Stimulated activated CD8-positive, alpha-beta memory T cell treated with anti-CD3 and anti-CD28 coated beads, Interleukin-4, amount 100 ng/mL, for 24 hours (primary cell): ENCODE data around the gene HRH3.

Experiments used
- DNase-seq: peaks from one replicate; pipeline ENCODE4 v3.0.0-alpha.2; 2020; ENCODE audit warnings: low read depth

The HRH3 gene

GRCh38 chr20:62215020-62215990 lies 4.8 kb downstream of the HRH3 start:
- no peak for DNase-seq

GRCh38 chr20:62214067-62214466 lies 6.0 kb downstream of the HRH3 start:
- DNase-seq, result no peak

GRCh38 chr20:62212299-62212698 lies 7.8 kb downstream of the HRH3 start:
- no peak for DNase-seq

GRCh38 chr20:62211769-62212288 lies 8.2 kb downstream of the HRH3 start:
- no peak for DNase-seq

DNA sequence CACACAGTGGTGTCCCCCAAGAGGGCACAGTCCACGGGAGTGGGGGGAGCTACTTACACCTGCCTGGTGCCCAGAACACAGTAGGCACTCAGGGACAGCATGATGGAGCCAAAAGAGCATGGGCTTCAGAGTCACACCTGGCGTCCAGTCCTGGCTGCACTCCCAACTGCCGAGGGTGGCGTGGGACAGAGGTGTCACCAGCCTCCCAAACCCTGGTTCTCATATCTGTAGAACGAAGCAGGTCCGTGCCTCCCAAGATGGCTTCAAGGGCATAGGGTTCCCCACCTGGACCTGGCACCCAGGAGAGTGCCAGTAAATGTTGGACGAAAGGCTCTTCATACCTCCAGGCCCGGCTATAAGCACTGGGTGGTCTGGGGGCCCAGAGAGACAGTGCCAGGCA lies 8.9 kb downstream of the HRH3 start:
- DNase-seq, result no peak

DNA sequence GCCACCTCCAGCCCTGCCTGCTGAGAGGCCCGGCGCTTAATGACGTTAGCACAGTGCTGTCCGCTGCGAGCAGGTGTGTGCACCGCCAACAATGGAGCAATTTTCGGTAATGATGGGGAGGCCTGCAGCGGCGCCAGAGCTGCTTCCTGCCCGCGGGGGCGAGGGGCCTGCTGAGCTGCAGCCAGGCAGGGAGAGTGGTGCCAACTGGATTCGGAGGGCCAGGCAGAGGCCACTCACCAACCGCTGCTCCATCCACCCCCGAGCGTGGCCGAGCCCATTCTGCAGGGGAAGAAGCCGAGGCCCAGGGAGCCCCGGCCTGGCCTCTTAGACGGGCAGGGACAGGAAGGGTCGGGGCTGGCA lies 9.6 kb downstream of the HRH3 start:
- DNase-seq, result no peak

DNA sequence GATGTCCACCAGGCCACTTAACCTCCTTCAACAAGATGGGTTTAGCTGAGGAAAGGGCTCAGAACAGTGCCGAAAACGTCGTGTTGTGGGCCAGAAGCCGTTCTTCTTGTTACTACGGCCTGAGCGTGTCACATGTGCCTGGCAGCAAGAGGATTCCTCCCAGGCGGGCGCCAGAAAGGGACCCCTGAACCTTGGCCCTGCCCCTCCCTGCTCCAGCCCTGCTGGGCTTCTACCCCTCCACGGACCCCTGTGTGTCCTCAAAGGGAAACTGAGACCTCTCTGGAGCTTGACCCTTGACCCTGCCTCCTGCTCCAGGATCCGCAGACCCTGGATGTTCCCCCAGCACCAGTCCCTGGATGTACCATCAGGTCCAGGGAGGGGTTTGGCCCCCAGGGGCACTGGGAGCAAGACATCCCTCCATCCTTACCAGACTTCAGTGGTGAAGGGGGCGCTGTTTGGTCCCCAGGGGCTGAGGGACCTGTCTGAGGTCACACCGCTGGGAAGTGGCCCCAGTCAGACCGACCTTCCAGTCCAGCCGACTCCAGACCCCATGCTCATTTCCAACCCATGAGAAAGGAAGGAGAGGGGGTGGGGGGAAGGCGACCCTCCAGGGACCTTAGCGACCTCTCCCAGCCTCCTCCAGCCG lies 10.1 kb downstream of the HRH3 start:
- no peak for DNase-seq

DNA sequence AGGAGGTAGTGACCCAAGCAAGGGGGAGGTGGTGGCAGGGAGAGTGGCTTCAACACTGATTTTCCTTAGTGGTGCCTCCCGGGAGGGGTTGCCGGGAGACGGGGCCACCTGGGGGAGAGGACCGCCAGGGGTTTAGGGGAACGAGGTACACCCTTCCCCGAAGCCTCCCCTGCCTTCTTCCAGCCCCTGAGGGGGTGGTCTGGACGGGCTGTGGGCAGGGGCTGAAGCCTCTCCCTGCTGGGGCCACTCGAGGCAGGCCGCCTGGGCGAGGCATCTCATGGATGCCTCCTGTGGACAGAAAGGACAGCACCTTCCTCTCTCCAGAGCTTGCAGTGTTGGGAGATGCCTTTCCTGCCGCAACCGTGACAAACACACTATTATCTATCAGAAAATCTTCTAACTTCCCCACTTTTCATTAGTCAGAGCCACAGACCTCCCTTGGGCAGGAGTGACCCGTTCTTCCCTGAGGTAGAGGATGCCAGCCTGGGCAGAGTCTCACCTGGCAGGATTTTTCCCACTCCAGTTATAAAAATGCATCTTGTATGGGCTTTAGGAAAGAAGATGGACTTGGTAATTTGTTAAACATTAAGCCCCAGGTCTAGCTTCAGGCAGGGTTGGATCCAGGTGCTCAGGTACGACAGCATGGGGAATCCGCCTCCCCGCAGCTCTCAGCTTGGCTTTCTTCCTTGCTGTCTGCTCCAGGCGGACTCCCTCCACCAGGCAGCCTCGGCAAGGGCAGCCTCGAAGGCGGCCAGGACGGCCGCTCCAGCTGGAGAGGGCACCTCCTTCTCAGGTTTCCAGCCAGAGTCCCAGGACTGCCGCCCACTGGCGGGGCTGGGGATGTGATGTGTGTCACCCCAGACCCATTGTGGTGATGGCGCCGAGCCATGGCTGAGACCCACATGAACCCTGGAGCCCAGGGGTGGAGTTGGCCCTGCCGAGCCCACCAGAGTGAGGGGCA lies 11.0 kb downstream of the HRH3 start:
- DNase-seq, result no peak

- DNase-seq, result no peak
Observed at GRCh38 chr20:62208061-62208794, 11.8 kb downstream of the HRH3 start.

- no peak for DNase-seq
Observed at GRCh38 chr20:62206388-62206775, 13.7 kb downstream of the HRH3 start.

GRCh38 chr20:62205618-62206387 lies 14.3 kb downstream of the HRH3 start:
- DNase-seq, result no peak

- no peak for DNase-seq
Observed at GRCh38 chr20:62203378-62204030, 16.6 kb downstream of the HRH3 start.

DNA sequence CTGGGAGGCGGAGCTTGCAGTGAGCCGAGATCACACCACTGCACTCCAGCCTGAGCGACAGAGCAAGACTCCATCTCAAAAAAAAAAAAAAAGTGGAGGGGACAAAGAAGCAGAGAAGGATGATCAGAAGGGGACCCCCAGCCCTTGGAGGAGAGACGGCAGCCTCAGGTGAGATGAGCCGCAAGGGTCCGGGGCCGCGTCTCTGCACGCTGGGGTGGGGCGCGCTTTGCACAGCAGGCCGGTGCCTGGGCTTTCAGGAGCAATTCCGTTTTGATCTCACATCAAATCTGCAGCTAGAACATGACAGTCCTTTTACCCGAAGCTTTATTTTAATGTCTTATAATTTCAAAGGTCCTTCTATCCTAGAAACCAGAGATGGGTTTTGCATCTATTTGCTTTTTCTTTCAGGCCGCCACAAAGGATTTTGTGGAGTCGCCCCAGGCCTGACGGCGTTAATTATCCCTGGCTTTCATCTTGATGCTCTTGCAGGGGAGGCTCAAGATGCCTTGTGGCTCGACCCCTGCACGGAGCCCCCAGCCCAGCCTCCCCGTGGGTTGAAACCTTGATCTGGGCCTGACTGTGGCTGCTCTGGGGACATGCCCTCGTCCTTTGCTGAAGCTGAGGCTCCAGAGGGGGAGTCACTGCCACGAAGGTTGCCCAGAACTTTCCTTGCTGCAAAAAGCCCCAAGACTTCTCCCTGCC lies 17.3 kb downstream of the HRH3 start:
- no peak for DNase-seq

DNA sequence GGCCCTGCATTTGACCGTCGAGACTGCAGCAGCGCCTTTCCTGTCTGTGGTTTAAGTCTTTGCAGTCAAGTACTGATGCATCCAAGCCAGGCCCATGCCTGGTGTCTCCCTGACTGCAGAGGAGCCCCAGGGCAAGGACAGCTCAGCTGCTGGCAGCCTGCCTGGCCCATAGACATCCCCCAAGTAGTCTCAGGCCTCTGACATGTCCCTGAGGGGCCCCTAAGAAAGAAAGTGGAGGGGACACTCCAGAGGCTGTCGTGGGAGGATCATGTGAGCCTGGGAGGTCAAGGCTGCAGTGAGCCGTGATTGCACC lies 18.0 kb downstream of the HRH3 start:
- DNase-seq, result no peak

DNA sequence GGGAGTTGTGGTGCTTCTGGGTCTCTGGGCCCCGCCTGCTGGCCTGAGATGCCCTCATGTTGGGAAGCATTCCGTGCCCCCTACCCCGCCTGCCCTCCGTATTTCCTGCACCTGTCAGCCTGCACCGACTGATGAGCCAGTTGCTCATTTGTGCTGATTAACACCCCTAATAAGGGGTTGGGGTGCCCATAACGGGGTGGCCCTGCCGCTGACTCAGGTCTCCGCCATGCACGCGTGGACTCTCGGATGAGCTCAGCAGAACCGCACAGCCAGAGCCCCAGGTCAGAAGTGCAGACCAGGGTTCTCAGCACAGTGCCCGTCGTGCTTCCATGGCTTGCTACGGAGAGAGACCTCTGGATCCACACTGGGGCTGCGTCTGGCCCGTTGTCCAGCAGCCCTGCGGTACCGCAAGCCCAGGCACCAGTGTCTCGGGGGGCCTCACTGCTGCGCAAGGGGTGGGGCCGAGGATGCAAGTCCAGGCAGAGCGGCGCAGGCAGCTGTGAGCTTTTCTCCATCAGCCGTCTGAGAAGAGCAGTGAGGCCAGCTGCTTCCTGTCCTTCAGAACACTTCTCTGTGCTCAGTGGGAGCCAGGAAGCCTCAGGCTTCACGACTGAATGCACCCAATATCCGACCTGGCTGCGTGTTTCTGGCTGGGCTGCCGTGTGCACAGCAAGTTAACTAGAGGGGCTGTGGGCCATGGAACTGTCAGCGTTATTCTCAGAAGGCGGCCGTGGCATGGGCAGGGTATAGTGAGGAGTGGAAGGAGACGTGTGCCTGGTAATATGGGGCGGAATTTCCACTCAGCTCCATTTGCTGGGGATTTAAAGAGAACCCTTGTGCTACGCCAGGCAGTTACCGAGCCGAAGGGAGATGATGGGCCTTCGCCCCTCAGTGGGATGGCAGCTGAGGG lies 18.6 kb downstream of the HRH3 start:
- no peak for DNase-seq

GRCh38 chr20:62200491-62201172 lies 19.4 kb downstream of the HRH3 start:
- no peak for DNase-seq

GRCh38 chr20:62198931-62199330 lies 21.1 kb downstream of the HRH3 start:
- no peak for DNase-seq

DNA sequence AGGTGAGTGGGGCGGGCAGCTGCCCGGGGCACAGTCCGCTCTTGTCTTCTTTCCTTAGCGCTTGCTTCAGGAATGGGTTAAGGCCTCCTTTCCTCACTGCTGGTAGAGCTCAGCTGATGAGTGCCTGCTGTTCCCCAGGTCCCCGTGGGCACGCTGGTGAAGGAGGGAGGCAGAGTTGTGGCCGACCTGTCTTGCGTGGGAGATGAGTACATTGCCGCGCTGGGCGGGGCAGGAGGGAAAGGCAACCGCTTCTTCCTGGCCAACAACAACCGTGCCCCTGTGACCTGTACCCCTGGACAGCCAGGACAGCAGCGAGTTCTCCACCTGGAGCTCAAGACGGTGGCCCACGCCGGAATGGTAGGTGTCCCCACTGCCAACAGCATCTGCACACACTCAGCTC lies 21.6 kb downstream of the HRH3 start:
- DNase-seq, result no peak
